HCT116 (cell line): ENCODE data around the gene DPY30. TPM values are rescaled to one million over a fixed set of nuclear protein-coding genes. Genes with fewer than 3 reads are reported as not detected.

ENCODE experiments used
- ATAC-seq: fragments of 200-7000 bp; cut with Tn5 transposase; 2 replicates; pipeline ENCODE4 v1.9.1; 2020; ENCODE audit warnings: mild to moderate bottlenecking, moderate library complexity
- Bru-seq: library from RNA; stranded (reverse); fragments of 400-500 nt; gene quantifications from one replicate; lab custom pipeline; 2021; lab: Mats Ljungman, UMichigan
- BruChase-seq, 2 experiments: library from RNA; stranded (reverse); fragments of 400-500 nt; gene quantifications; one replicate each; lab custom pipeline; 2021; lab: Mats Ljungman, UMichigan
- BruUV-seq: library from RNA; stranded (reverse); fragments of 400-500 nt; replicated peaks from 2 replicates; lab custom pipeline; 2021; lab: Mats Ljungman, UMichigan
- CTCF ChIA-PET: fragments of 300-600 bp; sonication (Branson Sonifier 250); formaldehyde crosslinking; loops from one replicate; lab custom pipeline; 2021; ENCODE audit warnings: antibody characterized with exemption; lab: Charles Lee
- POLR2A ChIA-PET: fragments of 300-600, 350-600 bp; sonication (Branson Sonifier 250); formaldehyde crosslinking; loops from one replicate; lab custom pipeline; 2021; ENCODE audit warnings: antibody characterized with exemption; lab: Charles Lee
- RAD21 ChIA-PET, 2 experiments: fragments of 300-600 bp; sonication (Branson Sonifier 250); formaldehyde crosslinking; loops; one replicate each; lab custom pipeline; 2023; ENCODE audit warnings: low total read pairs in 2 of 2; ENCODE audit not compliant: uncharacterized antibody in 2 of 2, unreplicated experiment in 2 of 2, low non-redundant PET in 1 of 2; lab: Charles Lee
- DNase-seq: peaks from one replicate; pipeline ENCODE4 v3.0.0-alpha.2; 2010; ENCODE audit warnings: low read depth, low spot score
- H2AFZ ChIP-seq: fragments of 200-600 bp; shearing (Covaris generic), sonication (generic); 2 replicates; pipeline ENCODE4 v1.6.1; 2017; ENCODE audit warnings: low read depth, mixed run types, mixed read lengths, antibody characterized with exemption, low read length; ENCODE audit not compliant: poor library complexity, severe bottlenecking
- H3K27ac ChIP-seq: 2 replicates; pipeline ENCODE4 v1.5.1; 2012; ENCODE audit warnings: low read depth, low read length
- H3K27me3 ChIP-seq: fragments of 200-600 bp; sonication (generic); 2 replicates; pipeline ENCODE4 v1.6.1; 2016; ENCODE audit warnings: mixed run types, low read length, mixed read lengths; ENCODE audit not compliant: insufficient read depth
- H3K36me3 ChIP-seq, 2 experiments: fragments of 200-500 bp in 1 of 2; fragments of 200-600 bp in 1 of 2; sonication (Bioruptor generic) in 1 of 2; sonication (generic) in 1 of 2; 2 replicates each; pipeline versions ENCODE4 v1.5.1 to v1.6.1; 2014 to 2016; ENCODE audit warnings: low read length in 2 of 2, inconsistent platforms in 1 of 2, mixed read lengths in 1 of 2, mixed run types in 1 of 2; ENCODE audit not compliant: insufficient read depth in 2 of 2, control insufficient read depth in 1 of 2
- H3K4me1 ChIP-seq, 2 experiments: fragments of 200-600 bp in 1 of 2; sonication (generic) in 1 of 2; 2 replicates each; pipeline versions ENCODE4 v1.5.1 to v1.6.1; 2012 to 2017; ENCODE audit warnings: low read length in 2 of 2, inconsistent platforms in 1 of 2, mild to moderate bottlenecking in 1 of 2, mixed read lengths in 1 of 2, mixed run types in 1 of 2, moderate library complexity in 1 of 2; ENCODE audit not compliant: insufficient read depth in 2 of 2, control insufficient read depth in 1 of 2
- H3K4me2 ChIP-seq: fragments of 200-600 bp; sonication (generic); 2 replicates; pipeline ENCODE4 v1.6.1; 2017; ENCODE audit warnings: mixed run types, low read length, mixed read lengths
- H3K4me3 ChIP-seq, 2 experiments: fragments of 200-600 bp in 1 of 2; sonication (generic) in 1 of 2; replicated peaks in 1 of 2; 2 replicates each; pipeline ENCODE4 v1.5.1; 2011 to 2016; ENCODE audit warnings: low read length in 2 of 2, control low read depth in 1 of 2, low read depth in 1 of 2, mild to moderate bottlenecking in 1 of 2, mixed read lengths in 1 of 2, mixed run types in 1 of 2
- H3K79me2 ChIP-seq: fragments of 200-600 bp; sonication (generic); 2 replicates; pipeline ENCODE4 v1.6.1; 2017; ENCODE audit warnings: mild to moderate bottlenecking, mixed run types, low read length, moderate library complexity, mixed read lengths; ENCODE audit not compliant: insufficient read depth
- H3K9ac ChIP-seq: fragments of 200-600 bp; sonication (generic); 2 replicates; pipeline ENCODE4 v1.6.1; 2016; ENCODE audit warnings: low read length, mixed read lengths
- H3K9me2 ChIP-seq: fragments of 200-600 bp; sonication (generic), shearing (Covaris generic); 2 replicates; pipeline ENCODE4 v1.6.1; 2017; ENCODE audit warnings: mixed run types, mild to moderate bottlenecking, moderate library complexity; ENCODE audit not compliant: insufficient read depth
- H3K9me3 ChIP-seq, 2 experiments: fragments of 200-500 bp in 1 of 2; fragments of 200-600 bp in 1 of 2; sonication (Bioruptor generic) in 1 of 2; sonication (generic) in 1 of 2; 2 replicates each; pipeline ENCODE4 v1.6.1; 2014 to 2017; ENCODE audit warnings: low read length in 2 of 2, mixed read lengths in 2 of 2, inconsistent platforms in 1 of 2, low read depth in 1 of 2, mild to moderate bottlenecking in 1 of 2, mixed run types in 1 of 2, moderate library complexity in 1 of 2; ENCODE audit not compliant: control insufficient read depth in 1 of 2, insufficient read depth in 1 of 2
- H4K20me1 ChIP-seq: fragments of 200-600 bp; sonication (generic), shearing (Covaris generic); 2 replicates; pipeline ENCODE4 v1.6.1; 2017; ENCODE audit warnings: mixed run types, mild to moderate bottlenecking, moderate library complexity; ENCODE audit not compliant: insufficient read depth
- CBX3 ChIP-seq: IDR thresholded peaks from 2 replicates; pipeline ENCODE4 v1.6.1; 2012; ENCODE audit warnings: low read depth
- CEBPB ChIP-seq: IDR thresholded peaks from 2 replicates; pipeline ENCODE4 v1.6.1; 2012; ENCODE audit warnings: low read depth
- CTCF ChIP-seq, 3 experiments: fragments of 200-600 bp in 1 of 3; sonication (generic) in 1 of 3; IDR thresholded peaks in 2 of 3; conservative IDR thresholded peaks in 1 of 3; 2 replicates each; pipeline ENCODE4 v1.5.1; 2012 to 2017; ENCODE audit warnings: low read depth in 2 of 3, low read length in 2 of 3, antibody characterized with exemption in 1 of 3, borderline replicate concordance in 1 of 3, control low read depth in 1 of 3, mild to moderate bottlenecking in 1 of 3, mixed read lengths in 1 of 3, mixed run types in 1 of 3, moderate library complexity in 1 of 3; ENCODE audit not compliant: insufficient read depth in 1 of 3
- EGR1 ChIP-seq: IDR thresholded peaks from 2 replicates; pipeline ENCODE4 v1.6.1; 2012; ENCODE audit warnings: low read depth
- EZH2 ChIP-seq: fragments of 200-600 bp; sonication (generic); IDR thresholded peaks from 2 replicates; pipeline ENCODE4 v1.6.1; 2017; ENCODE audit warnings: antibody characterized with exemption, mixed run types
- POLR2AphosphoS5 ChIP-seq: IDR thresholded peaks from 2 replicates; pipeline ENCODE4 v1.6.1; 2011; ENCODE audit warnings: mild to moderate bottlenecking, low read depth, low read length, moderate library complexity
- RAD21 ChIP-seq: IDR thresholded peaks from 2 replicates; pipeline ENCODE4 v1.6.1; 2012; ENCODE audit warnings: low read depth, mild to moderate bottlenecking
- REST ChIP-seq: IDR thresholded peaks from 2 replicates; pipeline ENCODE4 v1.6.1; 2012; ENCODE audit warnings: low read depth
- SIN3A ChIP-seq: IDR thresholded peaks from 2 replicates; pipeline ENCODE4 v1.6.1; 2012; ENCODE audit warnings: low read depth
- SP1 ChIP-seq: IDR thresholded peaks from 2 replicates; pipeline ENCODE4 v1.6.1; 2012; ENCODE audit warnings: low read depth
- SRF ChIP-seq: IDR thresholded peaks from 2 replicates; pipeline ENCODE4 v1.6.1; 2012; ENCODE audit warnings: low read depth
- TCF7L2 ChIP-seq: IDR thresholded peaks from 2 replicates; pipeline ENCODE4 v1.7.0; 2011; ENCODE audit warnings: borderline replicate concordance, inconsistent platforms; ENCODE audit not compliant: insufficient read depth, insufficient read length; ENCODE audit errors: extremely low read depth
- YY1 ChIP-seq: IDR thresholded peaks from 2 replicates; pipeline ENCODE4 v1.6.1; 2011; ENCODE audit warnings: low read length, low read depth, moderate library complexity, mild to moderate bottlenecking; ENCODE audit not compliant: insufficient replicate concordance; ENCODE audit errors: extremely low read depth
- ZBTB33 ChIP-seq: IDR thresholded peaks from 2 replicates; pipeline ENCODE4 v1.6.1; 2011; ENCODE audit warnings: mild to moderate bottlenecking, low read length, moderate library complexity; ENCODE audit not compliant: insufficient replicate concordance; ENCODE audit errors: extremely low read depth
- ZFX ChIP-seq: fragments of 450-650 bp; IDR thresholded peaks from 2 replicates; pipeline ENCODE4 v1.6.1; 2017
- ZNF274 ChIP-seq: fragments of 200-500 bp; sonication (Bioruptor generic); IDR thresholded peaks from 2 replicates; pipeline ENCODE4 v1.6.1; 2014; ENCODE audit warnings: mild to moderate bottlenecking, low read depth, low read length, inconsistent platforms
- intact Hi-C: fragments of 100-400 bp; cut with micrococcal nuclease; formaldehyde crosslinking; loops from 2 replicates; pipeline ENCODE4 v1.10.0; 2022
- long read RNA-seq: library from polyadenylated mRNA; unstranded; transcript quantifications from one replicate; pipeline ENCODE4 v2.0.0, GENCODE V29; 2021; ENCODE audit not compliant: unreplicated experiment
- polyA plus RNA-seq: library from polyadenylated mRNA; unstranded; fragments of >200 nt; gene quantifications from 2 replicates; pipeline ENCODE4 v1.2.1, GENCODE V29; 2012; ENCODE audit warnings: missing spikeins
- total RNA-seq: library from RNA; stranded (reverse); gene quantifications from one replicate; pipeline ENCODE4 v1.2.1, GENCODE V29; 2021; ENCODE audit not compliant: unreplicated experiment

The DPY30 gene
- total RNA-seq (79.5 TPM), Bru-seq, nascent RNA (percentile 76 among the genes with signal in this experiment), BruChase-seq, experiment 1, labeled RNA remaining after a 6-hour chase (percentile 79 among the genes with signal in this experiment), BruChase-seq, experiment 2, labeled RNA remaining after a 2-hour chase (percentile 70 among the genes with signal in this experiment)
- polyA plus RNA-seq, result 63.5 and 69.5 TPM in 2 replicates
- long read RNA-seq, transcript DPY30-202 (5 exons, 708 nt), result major isoform, 24 of 50 reads
- long read RNA-seq, partial matches to known transcripts, result 17 of 50 reads
- long read RNA-seq, other reads (novel, unspliced or antisense), result 7 of 50 reads

GRCh38 chr2:32039447-32040219, at the start of gene DPY30:
Gene DPY30 (minus strand): TSS chr2:32039805. CDS start chr2:32039456, 349 bp downstream.
- Histone ChIP-seq H3K4me2 (peak within 1 kb of the TSS; percentile 88), H3K9me3 (no peaks in the 10 kb centered on the region), H3K4me1 (peaks cover 5 to 18% of the 10 kb centered on the region in 2 experiments; a peak in 3 of 4 replicates), H3K9ac (peak within 1 kb of the TSS; percentile 68), H3K9me2 (no peaks in the 10 kb centered on the region), H3K36me3 (no peaks in the 10 kb centered on the region), H3K79me2 (peaks cover 18% of the 10 kb centered on the region), H2AFZ (peak within 1 kb of the TSS; percentile 57), H3K4me3 (peak within 1 kb of the TSS; percentile 73 to 96), H4K20me1 (no peaks in the 10 kb centered on the region), H3K27ac (peak within 1 kb of the TSS; percentile 66), H3K27me3 (no peaks in the 10 kb centered on the region)
- POLR2A ChIA-PET, result interaction anchor here (0.6 to 2.0 kb wide), 18 partner anchors 9 to 126 kb away, joined by 3 to 20 read pairs (median 4); partner anchors contain the start of genes MEMO1, SLC30A6 and SPAST
- no TSS peak for BruUV-seq
- intact Hi-C loops, result no loop called here
- ATAC-seq, result peak; percentile 90
- peak; percentile 86 for DNase-seq
- RAD21 ChIA-PET, result interaction anchor here in 1 of 2 experiments (0.5 kb wide), 1 partner anchor 13 kb away, joined by 3 read pairs; no protein-coding TSS in a partner anchor
- CTCF ChIA-PET, result interaction anchor here (1.2 kb wide), 1 partner anchor 24 kb away, joined by 3 read pairs; the partner anchor contains the start of gene SPAST
- TF ChIP-seq POLR2AphosphoS5 (peak; percentile 100), SRF (no peak), SIN3A (peak; percentile 96), TCF7L2 (no peak), EZH2 (no peak), ZBTB33 (no peak), SP1 (no peak; the same call in 1 of the 2 replicates), CTCF (IDR thresholded peaks at IDR 0.05 in 2 of 3, conservative IDR thresholded peaks at IDR 0.05 in 1 of 3; ENCODE audit: borderline replicate concordance in 1 of 3, insufficient read depth in 1 of 3, low read depth in 2 of 3, low read length in 2 of 3) (no peak), CEBPB (no peak), ZNF274 (no peak), ZFX (no peak), YY1 (peak; percentile 8), REST (no peak), CBX3 (peak; percentile 54), EGR1 (no peak), RAD21 (peak; percentile 16; the same call in 1 of the 2 replicates)
